Epithelial cell of prostate (primary cell): ENCODE data around the gene TDRD3.
A peak's percentile ranks its signal among the peaks of the same experiment; 100 is the strongest.
"Not testable (repeated sequence)": the region's sequence is repeated elsewhere in the genome, so short reads cannot be mapped to it uniquely, and the experiment has no call there.

ENCODE experiments used
- DNase-seq: peaks from one replicate; pipeline ENCODE4 v3.0.0-alpha.2; 2011; ENCODE audit warnings: low read depth, low spot score
- H3K27ac ChIP-seq: fragments of 450-650 bp; 2 replicates; pipeline ENCODE4 v1.5.1; 2017; ENCODE audit warnings: mild to moderate bottlenecking

Gene TDRD3

GRCh38 chr13:60397704-60398378 is 821 bp downstream of the TDRD3 start:
- no peak for DNase-seq
- H3K27ac ChIP-seq: peak overlapping the region; percentile 89

- DNase-seq: no peak
- H3K27ac ChIP-seq: peak overlapping the region; percentile 89
These were observed 1.4 kb downstream of the TDRD3 start for GRCh38 chr13:60398379-60398891.

- DNase-seq: no peak
- H3K27ac ChIP-seq: peak overlapping the region; percentile 89
These were observed 2.0 kb downstream of the TDRD3 start for GRCh38 chr13:60398907-60399589.

- DNase-seq: no peak
- H3K27ac ChIP-seq: peak overlapping the region; percentile 1
These were observed 5.0 kb downstream of the TDRD3 start for GRCh38 chr13:60402022-60402421.

DNA sequence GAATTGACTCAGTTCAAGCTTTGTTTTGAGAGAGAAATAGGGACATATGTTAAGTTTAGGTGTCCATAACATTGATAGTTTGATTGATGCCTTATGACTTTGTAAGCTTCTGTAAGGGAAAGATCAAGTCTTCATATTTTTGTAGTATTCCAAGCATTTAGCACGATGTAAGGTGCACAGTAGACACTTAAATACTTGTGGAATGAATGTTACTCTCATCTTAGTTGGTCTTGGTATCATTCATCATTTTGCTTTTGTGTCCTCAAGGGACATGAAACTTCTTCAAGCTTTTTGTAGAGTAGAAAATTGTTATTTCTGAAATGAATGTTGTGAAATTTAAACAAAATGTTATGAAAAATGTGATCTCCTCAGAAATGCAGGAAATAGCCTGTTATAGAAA is 10.1 kb downstream of the TDRD3 start:
- no peak for DNase-seq

GRCh38 chr13:60407852-60408251 is 10.8 kb downstream of the TDRD3 start:
- not testable (repeated sequence) for H3K27ac ChIP-seq, DNase-seq

More for the DNA sequence above, 10.1 kb downstream of the TDRD3 start:
- no peak overlapping the region for H3K27ac ChIP-seq

GRCh38 chr13:60409574-60410292 is 12.7 kb downstream of the TDRD3 start:
- DNase-seq, H3K27ac ChIP-seq: not testable (repeated sequence)

- no peak for DNase-seq
- H3K27ac ChIP-seq: no peak overlapping the region
These were observed 13.3 kb downstream of the TDRD3 start for GRCh38 chr13:60410299-60410698.

GRCh38 chr13:60411464-60411863 is 14.4 kb downstream of the TDRD3 start:
- DNase-seq: no peak

GRCh38 chr13:60411983-60412382 is 15.0 kb downstream of the TDRD3 start:
- DNase-seq: no peak
- H3K27ac ChIP-seq: no peak overlapping the region

More at GRCh38 chr13:60411464-60411863, 14.4 kb downstream of the TDRD3 start:
- no peak overlapping the region for H3K27ac ChIP-seq

- no peak overlapping the region for H3K27ac ChIP-seq
- DNase-seq: no peak
These were observed 16.0 kb downstream of the TDRD3 start for GRCh38 chr13:60412909-60413616.

GRCh38 chr13:60414177-60414576 is 17.2 kb downstream of the TDRD3 start:
- no peak overlapping the region for H3K27ac ChIP-seq
- DNase-seq: no peak

DNA sequence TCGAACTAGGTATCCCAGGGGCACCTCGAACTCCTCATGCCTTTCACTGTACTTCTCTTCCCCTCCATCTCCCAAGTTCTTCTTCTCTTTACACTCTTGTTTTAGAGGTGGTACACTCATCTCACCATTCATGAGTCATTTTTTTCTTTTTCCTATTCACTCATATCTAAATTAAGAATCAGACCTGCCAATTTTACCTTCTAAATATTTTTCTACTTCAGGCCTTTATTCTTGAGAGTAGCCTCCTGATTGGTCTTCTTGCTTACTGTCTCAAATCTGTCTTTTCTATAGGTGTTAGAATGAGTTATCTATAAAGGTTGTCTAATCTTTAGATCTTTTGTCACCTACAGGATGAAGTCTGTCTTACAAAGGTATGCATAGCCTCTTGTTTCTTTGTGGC is 20.7 kb downstream of the TDRD3 start:
- DNase-seq: no peak
- H3K27ac ChIP-seq: no peak overlapping the region

- no peak overlapping the region for H3K27ac ChIP-seq
- DNase-seq: no peak
These were observed 21.9 kb downstream of the TDRD3 start for GRCh38 chr13:60418954-60419353.

- no peak overlapping the region for H3K27ac ChIP-seq
- DNase-seq: no peak
These were observed 28.3 kb downstream of the TDRD3 start for GRCh38 chr13:60425332-60425731.

- no peak overlapping the region for H3K27ac ChIP-seq
- DNase-seq: no peak
These were observed 29.1 kb downstream of the TDRD3 start for GRCh38 chr13:60426075-60426474.

GRCh38 chr13:60427285-60427684 is 30.3 kb downstream of the TDRD3 start:
- DNase-seq: no peak
- no peak overlapping the region for H3K27ac ChIP-seq

GRCh38 chr13:60431108-60431700 is 34.2 kb downstream of the TDRD3 start:
- H3K27ac ChIP-seq: no peak overlapping the region
- no peak for DNase-seq

GRCh38 chr13:60433505-60433904 is 36.5 kb downstream of the TDRD3 start:
- no peak for DNase-seq
- no peak overlapping the region for H3K27ac ChIP-seq

- H3K27ac ChIP-seq: no peak overlapping the region
- no peak for DNase-seq
These were observed 38.8 kb downstream of the TDRD3 start for GRCh38 chr13:60435762-60436374.
